22Rv1 (cell line): Measurements from ENCODE around the gene ABCF2.

Source experiments
- CTCF ChIP-seq: fragments of 450-650 bp; IDR thresholded peaks from 2 replicates; pipeline ENCODE4 v1.5.1; 2017; ENCODE audit warnings: mild to moderate bottlenecking
- ZFX ChIP-seq: fragments of 450-650 bp; IDR thresholded peaks from 2 replicates; pipeline ENCODE4 v1.6.1; 2017; ENCODE audit warnings: antibody characterized with exemption, borderline replicate concordance

DNA sequence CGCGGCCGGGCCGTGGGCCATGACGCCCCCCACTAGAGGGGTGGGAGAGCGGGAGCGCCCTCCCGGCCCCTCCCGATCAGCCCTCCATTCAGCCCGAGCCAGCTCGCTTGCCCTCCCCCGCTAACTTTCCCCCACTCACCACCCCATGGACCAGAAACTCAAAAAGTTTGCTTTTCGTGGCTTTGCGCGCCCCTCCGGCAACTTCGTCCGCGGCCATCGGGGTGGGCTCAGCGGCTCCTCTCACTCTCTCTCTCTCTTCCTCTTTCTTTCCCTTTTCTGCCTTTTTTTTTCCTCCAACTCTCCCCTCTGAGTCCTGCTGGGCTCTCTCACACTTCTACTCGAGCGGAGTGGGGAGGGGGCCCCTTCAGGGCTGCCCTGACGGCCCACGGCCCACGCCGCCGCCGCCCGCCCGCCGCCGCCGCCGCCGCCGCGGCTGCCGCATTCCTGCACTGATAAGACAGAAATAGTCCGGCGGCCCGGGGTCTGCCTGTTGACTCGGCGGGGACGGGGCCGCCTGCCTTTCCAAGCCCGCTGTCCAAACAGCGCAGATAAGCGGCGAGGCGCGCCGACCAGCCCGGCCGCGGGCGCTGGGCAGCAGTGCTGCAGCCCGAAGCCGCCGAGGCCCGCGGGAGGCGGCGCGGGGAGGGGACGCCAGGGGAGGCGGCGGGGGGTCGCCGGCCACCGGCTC is 21.5 kb upstream of the ABCF2 start, which contains the start of gene SMARCD3:
- TF ChIP-seq CTCF, result no peak
- TF ChIP-seq ZFX, result no peak
